NCI-H345 treated with DMSO at 0.1 percent for 48 hours (cell line): Measurements from ENCODE around the gene FLT1.

ENCODE experiments used
- DNase-seq: peaks from one replicate; lab custom pipeline; 2025; ENCODE audit not compliant: unreplicated experiment; lab: John Stamatoyannopoulos, UW

FLT1 gene

DNA sequence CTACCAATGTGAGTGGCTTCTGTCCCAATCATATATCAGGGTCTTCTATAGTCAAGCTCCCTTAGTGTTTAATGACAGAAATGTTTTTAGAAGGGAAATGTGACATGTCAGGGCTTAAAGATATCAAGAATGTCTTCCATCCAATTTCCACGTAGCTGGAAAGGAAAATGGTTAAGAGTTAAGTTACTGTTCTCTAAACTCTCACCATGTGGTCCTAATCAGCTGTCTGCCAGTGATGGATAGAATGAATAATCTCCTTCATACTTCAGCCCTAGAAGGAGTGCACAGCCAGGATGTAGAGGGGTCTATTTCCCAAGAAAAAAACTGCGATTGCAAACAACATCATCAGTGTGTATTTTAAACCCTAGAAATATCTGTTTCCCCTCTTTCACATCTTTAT, 36.3 kb downstream of the FLT1 start:
- DNase-seq: no peak

- no peak for DNase-seq
Measured at GRCh38 chr13:28458051-28458450, 36.9 kb downstream of the FLT1 start.

DNA sequence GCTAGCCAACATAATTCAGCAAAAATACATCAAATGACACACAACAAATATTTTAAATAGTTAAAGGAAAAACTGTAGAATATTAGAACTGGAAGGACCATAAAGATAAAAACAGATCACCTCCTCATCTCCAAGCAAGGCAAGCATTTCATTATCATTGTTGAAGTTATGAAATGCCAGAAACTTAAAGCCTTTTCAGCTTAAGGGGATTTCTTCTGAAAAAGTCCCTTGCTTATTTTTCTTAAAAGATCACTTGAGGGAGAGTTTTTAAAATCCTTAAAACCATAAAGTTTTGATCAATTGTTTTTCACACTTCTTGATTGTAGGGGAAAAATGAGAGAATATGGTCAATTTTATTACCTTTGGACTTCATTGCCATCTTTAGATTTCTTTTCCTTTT, 37.4 kb downstream of the FLT1 start:
- no peak for DNase-seq

- DNase-seq: no peak
Measured at GRCh38 chr13:28455580-28456194, 39.2 kb downstream of the FLT1 start.

- DNase-seq: no peak
Measured at GRCh38 chr13:28452755-28453154, 42.2 kb downstream of the FLT1 start.

DNA sequence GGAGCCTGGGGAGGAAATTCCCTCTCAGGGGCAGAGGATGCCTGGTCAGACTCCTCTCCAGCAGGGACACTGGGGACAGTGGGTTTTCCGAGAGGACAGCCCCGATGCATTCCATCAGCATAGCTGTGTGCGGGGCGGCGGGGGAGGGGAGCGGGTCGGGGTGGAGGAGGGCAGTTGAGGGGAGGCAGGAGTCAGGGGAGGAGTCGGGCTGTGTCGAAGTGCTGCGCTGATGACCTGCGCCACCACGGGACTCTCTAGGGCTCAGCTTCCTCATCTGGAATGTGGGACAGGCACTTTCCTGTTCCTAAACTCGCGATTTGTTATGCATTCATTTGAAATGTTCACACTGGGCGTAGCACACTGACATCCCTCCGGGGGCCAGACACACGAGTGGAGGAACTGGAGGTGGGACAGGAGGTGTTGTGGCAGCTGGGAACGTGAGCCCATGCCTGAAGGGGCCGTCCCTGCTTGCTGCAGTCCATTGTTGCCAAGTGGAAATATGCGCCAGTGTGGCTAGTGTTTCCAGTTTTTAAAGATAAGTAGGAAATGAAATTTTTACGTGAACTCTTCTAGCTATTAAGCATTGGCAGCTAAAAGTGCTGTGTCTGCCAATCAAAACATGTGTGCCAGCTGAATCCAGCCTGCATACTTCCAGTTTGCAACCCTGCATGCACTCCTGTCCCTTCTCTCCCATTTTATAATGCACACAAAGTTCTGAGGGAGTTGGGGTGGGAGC, 43.3 kb downstream of the FLT1 start:
- DNase-seq: no peak

DNA sequence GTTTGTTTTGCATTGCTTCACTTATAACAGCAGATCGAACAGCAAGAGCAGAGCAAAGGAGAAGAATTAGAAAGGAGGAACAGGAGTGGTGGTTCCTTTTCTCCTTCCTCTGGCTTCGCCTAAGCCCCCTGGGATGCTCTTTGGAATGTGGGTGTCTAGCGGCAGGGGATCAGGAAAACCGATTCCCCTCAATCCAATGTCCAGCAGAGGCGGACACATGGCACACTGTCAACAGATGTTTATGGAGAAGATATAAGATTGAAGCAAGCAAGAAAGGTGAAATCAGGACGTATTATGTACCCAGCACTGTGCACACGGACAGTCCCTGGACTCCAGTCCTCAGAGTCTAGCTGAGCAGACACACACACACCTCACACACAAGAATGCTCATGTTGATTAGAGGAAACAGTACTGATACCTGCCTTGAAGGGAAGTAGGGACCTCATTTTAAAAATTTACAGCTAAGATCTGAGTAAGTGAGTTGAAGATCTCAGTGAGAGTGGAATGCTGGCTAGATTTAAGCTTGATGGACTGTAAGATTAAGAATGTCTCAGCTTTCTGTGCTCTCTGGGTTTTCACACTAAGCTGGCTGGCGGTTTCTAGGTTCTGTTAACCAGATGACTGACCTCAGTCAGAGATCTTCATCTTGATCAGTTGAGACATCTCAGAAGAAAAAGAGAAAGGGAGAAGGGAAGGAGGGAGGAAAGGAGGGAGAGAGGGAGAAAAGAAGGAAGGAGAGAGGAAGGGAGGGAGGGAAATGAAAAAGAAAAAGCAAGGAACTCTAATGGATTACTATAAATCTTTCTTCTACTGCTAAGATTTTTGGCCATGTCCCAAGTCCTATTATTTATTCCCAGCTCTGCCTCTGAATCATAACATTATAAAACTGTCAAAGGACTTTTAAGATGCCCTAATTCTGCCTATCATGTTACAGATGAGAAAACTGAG, 44.8 kb downstream of the FLT1 start:
- no peak for DNase-seq

- DNase-seq: no peak
Measured at GRCh38 chr13:28448651-28449358, 46.1 kb downstream of the FLT1 start.

DNA sequence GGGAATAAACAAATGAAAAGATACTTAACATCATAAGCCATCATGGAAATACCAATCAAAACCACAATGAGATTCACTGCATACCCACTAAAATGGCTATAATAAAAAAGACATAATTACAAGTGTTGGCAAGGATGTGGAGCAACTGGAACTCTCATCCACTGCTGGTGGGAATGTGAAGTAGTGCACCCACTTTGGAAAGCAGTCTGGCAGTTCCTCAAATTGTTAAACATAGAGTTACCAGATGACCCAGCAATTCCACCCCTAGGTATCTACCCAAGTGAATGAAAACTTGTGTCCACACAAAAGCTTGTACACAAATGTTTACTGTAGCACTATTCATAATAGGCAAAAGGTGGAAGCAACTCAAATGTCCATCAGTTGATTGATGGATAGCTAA, 46.9 kb downstream of the FLT1 start:
- no peak for DNase-seq

GRCh38 chr13:28447206-28447605, 47.7 kb downstream of the FLT1 start:
- no peak for DNase-seq

DNA sequence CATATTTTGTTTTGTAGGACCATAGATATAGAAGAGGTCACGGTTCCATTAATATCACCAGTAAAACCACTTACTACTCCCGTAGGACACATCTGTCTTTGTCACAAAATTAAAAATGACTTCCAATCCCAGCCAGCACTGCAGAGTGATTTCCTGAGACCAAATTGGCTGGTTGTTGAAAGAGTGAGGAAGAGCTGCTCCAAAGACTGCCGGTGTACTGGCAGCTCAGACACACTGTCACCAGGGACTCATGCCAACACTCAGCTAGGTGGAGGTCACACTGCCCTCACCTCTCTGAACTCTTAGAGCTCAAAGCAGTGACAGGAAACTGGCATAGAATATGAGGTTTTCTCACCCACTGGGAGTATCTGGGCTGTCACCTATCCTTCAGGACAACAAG, 52.1 kb downstream of the FLT1 start:
- DNase-seq: no peak

DNA sequence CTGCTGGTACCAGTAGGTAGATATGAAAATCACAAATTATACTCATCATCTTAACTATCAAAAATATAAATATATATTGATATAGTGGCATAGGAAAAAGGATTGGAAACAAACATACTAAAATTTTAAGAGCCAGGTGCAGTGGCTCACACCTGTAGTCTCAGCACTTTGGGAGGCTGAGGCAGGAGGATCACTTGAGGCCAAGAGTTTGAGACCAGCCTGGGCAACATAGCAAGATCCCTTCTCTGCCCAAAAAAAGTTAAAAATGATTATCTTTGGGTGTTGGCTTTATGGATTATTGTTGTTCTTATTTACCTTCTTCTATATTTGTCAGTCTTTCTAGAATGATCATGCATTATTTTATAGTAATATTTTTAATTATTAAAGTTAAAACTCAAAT, 53.4 kb downstream of the FLT1 start:
- DNase-seq: no peak

GRCh38 chr13:28440774-28441504, 54.0 kb downstream of the FLT1 start:
- DNase-seq: no peak

GRCh38 chr13:28438598-28439334, 56.2 kb downstream of the FLT1 start:
- no peak for DNase-seq

GRCh38 chr13:28438067-28438466, 56.9 kb downstream of the FLT1 start:
- no peak for DNase-seq

- no peak for DNase-seq
Measured at GRCh38 chr13:28435917-28436316, 59.0 kb downstream of the FLT1 start.

- no peak for DNase-seq
Measured at GRCh38 chr13:28434926-28435325, 60.0 kb downstream of the FLT1 start.

DNA sequence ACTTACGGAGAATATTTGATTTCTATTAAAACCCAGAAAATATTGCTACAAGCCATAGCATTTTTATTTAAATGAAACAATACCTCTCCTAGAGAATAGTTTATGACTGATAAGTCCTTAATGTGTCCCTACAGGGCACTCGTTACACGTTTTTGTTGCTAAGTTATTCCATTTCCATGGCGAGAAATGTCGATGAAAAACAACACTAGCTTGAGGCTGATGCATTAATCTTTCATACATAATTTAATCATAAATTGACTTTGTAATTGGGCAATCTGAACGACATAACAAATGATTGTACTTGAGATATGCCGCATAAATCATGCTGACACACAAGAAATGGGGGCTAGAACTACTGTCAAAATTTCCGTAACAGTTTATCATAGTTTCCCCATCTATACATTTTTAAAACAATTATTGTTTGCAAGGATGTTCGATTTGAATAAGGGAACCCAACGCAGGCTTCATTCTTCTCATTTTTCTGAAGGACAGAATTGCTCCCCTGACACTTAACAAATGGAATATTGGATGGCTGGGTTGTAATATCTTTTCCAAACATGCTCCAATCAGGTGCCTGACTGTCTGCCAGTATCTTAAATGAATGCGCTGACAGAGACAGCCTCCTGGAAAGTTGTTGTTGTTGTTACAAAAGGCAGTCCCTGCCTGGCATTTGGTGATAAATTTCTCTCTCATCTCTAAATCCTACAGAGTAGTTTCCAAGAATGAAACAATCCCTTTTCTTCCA, 61.9 kb downstream of the FLT1 start:
- DNase-seq: no peak

DNA sequence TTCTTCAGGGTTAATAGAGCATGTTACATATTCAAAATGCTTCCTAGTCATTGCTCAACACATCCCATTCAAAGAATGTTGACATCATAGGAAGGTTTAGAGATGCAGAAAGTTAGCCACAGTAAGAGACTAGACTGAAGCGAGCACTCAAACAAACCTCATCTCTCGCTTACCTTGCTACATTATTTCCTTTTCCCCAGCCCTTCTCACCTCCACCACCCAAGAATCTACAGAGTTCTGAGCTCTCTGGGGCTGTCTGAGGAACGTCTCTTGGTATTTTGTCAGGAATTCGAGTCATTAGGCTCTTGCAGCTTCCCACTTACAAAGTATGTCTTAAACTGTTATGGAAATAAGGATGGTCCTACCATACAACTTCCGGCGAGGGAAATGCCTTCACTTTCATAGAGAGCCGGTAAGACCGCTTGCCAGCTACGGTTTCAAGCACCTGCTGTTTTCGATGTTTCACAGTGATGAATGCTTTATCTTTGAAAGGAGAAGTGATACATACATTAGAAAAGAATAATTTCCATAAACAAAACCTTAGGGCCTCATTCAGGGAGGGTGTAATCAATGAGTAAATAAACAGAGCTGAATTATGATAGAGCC, 65.1 kb downstream of the FLT1 start:
- DNase-seq: no peak
